GM12878 (cell line): ENCODE measurements around the gene NDUFV2. TPM values are rescaled to one million over a fixed set of nuclear protein-coding genes. Genes with fewer than 3 reads are reported as not detected.

Experiments
- ATAC-seq: fragments of 200-7000 bp; cut with Tn5 transposase; 3 replicates; pipeline ENCODE4 v1.9.1; 2020; ENCODE audit warnings: mild to moderate bottlenecking, moderate library complexity
- BruUV-seq: library from RNA; stranded (reverse); fragments of 400-500 nt; replicated peaks from 2 replicates; lab custom pipeline; 2021; lab: Mats Ljungman, UMichigan
- CTCF ChIA-PET: fragments of 300-600 bp; sonication (Branson Sonifier 250); formaldehyde crosslinking; extraction: SDS; loops from one replicate; lab custom pipeline; 2021; ENCODE audit warnings: inconsistent platforms; lab: Yijun Ruan, JAX
- POLR2A ChIA-PET: fragments of 350-600 bp; formaldehyde crosslinking; extraction: SDS; loops from one replicate; lab custom pipeline; 2021; ENCODE audit warnings: inconsistent platforms; lab: Charles Lee
- RAD21 ChIA-PET: fragments of 300-600 bp; sonication (Branson Sonifier 250); formaldehyde crosslinking; loops from one replicate; lab custom pipeline; 2023; ENCODE audit warnings: antibody characterized with exemption; ENCODE audit not compliant: unreplicated experiment; lab: Charles Lee
- SMC1A ChIA-PET: fragments of 300-600 bp; sonication (Branson Sonifier 250); formaldehyde crosslinking; loops from one replicate; lab custom pipeline; 2023; ENCODE audit not compliant: unreplicated experiment, uncharacterized antibody; lab: Charles Lee
- DNase-seq: peaks from one replicate; pipeline ENCODE4 v3.0.0-alpha.2; 2011; ENCODE audit warnings: low read depth, low spot score
- FAIRE-seq: peaks from 3 replicates; lab custom pipeline; 2011; peaks lifted over from hg19 to GRCh38; lab: Jason Lieb, UNC
- H2AFZ ChIP-seq: 2 replicates; pipeline ENCODE4 v1.6.0; 2011; ENCODE audit warnings: low read depth, low read length, control low read depth; ENCODE audit not compliant: control insufficient read depth
- H3K27ac ChIP-seq: 2 replicates; pipeline ENCODE4 v1.5.1; 2011; ENCODE audit warnings: control low read depth; ENCODE audit not compliant: control insufficient read depth, insufficient read depth
- H3K27me3 ChIP-seq, 2 experiments: replicated peaks in 1 of 2; 2 replicates each; pipeline versions ENCODE4 v1.6.0 to v1.6.1; 2011; ENCODE audit warnings: low read length in 1 of 2; ENCODE audit not compliant: control insufficient read depth in 2 of 2, insufficient read depth in 2 of 2
- H3K36me3 ChIP-seq, 2 experiments: 2 replicates each; pipeline ENCODE4 v1.5.1; 2011; ENCODE audit warnings: low read length in 1 of 2; ENCODE audit not compliant: control insufficient read depth in 2 of 2, insufficient read depth in 2 of 2
- H3K4me1 ChIP-seq: 2 replicates; pipeline ENCODE4 v1.6.1; 2011; ENCODE audit warnings: mild to moderate bottlenecking, low read length, moderate library complexity, mixed read lengths; ENCODE audit not compliant: control insufficient read depth, insufficient read depth
- H3K4me2 ChIP-seq: 2 replicates; pipeline ENCODE4 v1.6.0; 2011; ENCODE audit warnings: control low read depth; ENCODE audit not compliant: control insufficient read depth, insufficient read depth
- H3K4me3 ChIP-seq: fragments of 200-600 bp; sonication (generic); 2 replicates; pipeline ENCODE4 v1.5.1; 2016
- H3K79me2 ChIP-seq: 2 replicates; pipeline ENCODE4 v1.6.0; 2011; ENCODE audit warnings: low read length; ENCODE audit not compliant: control insufficient read depth, insufficient read depth
- H3K9ac ChIP-seq: 2 replicates; pipeline ENCODE4 v1.8.0; 2011; ENCODE audit warnings: low read length, control low read depth, mixed read lengths; ENCODE audit not compliant: control insufficient read depth, insufficient read depth
- H3K9me3 ChIP-seq: replicated peaks from 3 replicates; pipeline ENCODE4 v1.5.1; 2011; ENCODE audit warnings: mild to moderate bottlenecking, low read length; ENCODE audit not compliant: control insufficient read depth, insufficient read depth
- H4K20me1 ChIP-seq: 2 replicates; pipeline ENCODE4 v1.6.0; 2011; ENCODE audit not compliant: control insufficient read depth, insufficient read depth
- ASH2L ChIP-seq: fragments of 300-600, 200-600 bp; sonication (generic); IDR thresholded peaks from 2 replicates; pipeline ENCODE4 v1.6.1; 2017; ENCODE audit warnings: low read depth, mild to moderate bottlenecking, borderline replicate concordance
- ATF7 ChIP-seq: fragments of 450-650 bp; IDR thresholded peaks from 2 replicates; pipeline ENCODE4 v1.6.1; 2016; ENCODE audit warnings: low read depth, mild to moderate bottlenecking
- CBX3 ChIP-seq: fragments of 200-600 bp; sonication (generic); IDR thresholded peaks from 2 replicates; pipeline ENCODE4 v1.6.1; 2016; ENCODE audit warnings: low read depth, borderline replicate concordance
- CHD2 ChIP-seq: IDR thresholded peaks from 2 replicates; pipeline ENCODE4 v1.6.1; 2011; ENCODE audit warnings: low read depth, low read length, improper control_type of control experiment, borderline replicate concordance
- DPF2 ChIP-seq: fragments of 450-650 bp; IDR thresholded peaks from 2 replicates; pipeline ENCODE4 v1.6.1; 2017; ENCODE audit warnings: mild to moderate bottlenecking
- JUNB ChIP-seq: IDR thresholded peaks from 2 replicates; pipeline ENCODE4 v1.6.1; 2016; ENCODE audit warnings: antibody characterized with exemption, mild to moderate bottlenecking
- NBN ChIP-seq: fragments of 450-650 bp; IDR thresholded peaks from 2 replicates; pipeline ENCODE4 v1.6.1; 2016
- NFIC ChIP-seq: IDR thresholded peaks from 2 replicates; pipeline ENCODE4 v1.6.1; 2012; ENCODE audit warnings: low read depth, mild to moderate bottlenecking, inconsistent platforms, low read length, moderate library complexity
- POLR2AphosphoS2 ChIP-seq: IDR thresholded peaks from 2 replicates; pipeline ENCODE4 v1.6.1; 2011; ENCODE audit warnings: low read depth, mild to moderate bottlenecking, low read length, improper control_type of control experiment, moderate library complexity
- TCF12 ChIP-seq: IDR thresholded peaks from 2 replicates; pipeline ENCODE4 v1.6.1; 2011; ENCODE audit warnings: low read depth, mild to moderate bottlenecking, low read length
- YY1 ChIP-seq: IDR thresholded peaks from 2 replicates; pipeline ENCODE4 v1.6.1; 2011; ENCODE audit warnings: low read depth, mild to moderate bottlenecking, low read length
- ZBED1 ChIP-seq: IDR thresholded peaks from 2 replicates; pipeline ENCODE4 v1.6.1; 2016; ENCODE audit warnings: borderline replicate concordance
- ZNF274 ChIP-seq: IDR thresholded peaks from one replicate; pipeline ENCODE4 v1.8.0; 2011; ENCODE audit not compliant: insufficient read length, insufficient read depth
- WGBS: methylation state at CpG from one replicate; pipeline ENCODE4 v1.1.6; 2016; ENCODE audit warnings: low lambda C conversion rate; ENCODE audit not compliant: insufficient replicate concordance, insufficient coverage; ENCODE audit errors: missing lambda C conversion rate; 5-methylcytosine and 5-hydroxymethylcytosine counted together
- in situ Hi-C: fragments of 300-500 bp; cut with MboI; formaldehyde crosslinking; loops from 9 replicates; pipeline ENCODE4 v1.14.3; 2018; ENCODE audit warnings: mixed read lengths
- intact Hi-C: fragments of 100-400 bp; cut with micrococcal nuclease; formaldehyde crosslinking; loops from one replicate; pipeline ENCODE4 v1.14.2; 2022; ENCODE audit not compliant: unreplicated experiment
- polyA plus RNA-seq, 11 experiments: library from polyadenylated mRNA; depleted of rRNA in 4 of 11; unstranded in 6 of 11; stranded (reverse) in 5 of 11; fragments of >200 nt; fragmentation: Nextera tagmentation in 4 of 11; fragmentation: Illumina TruSeq in 1 of 11; extraction: Ambion mirVana in 4 of 11; extraction: Trizol in 1 of 11; gene quantifications; 1 replicate in 1 of 11; 2 replicates in 10 of 11; pipeline versions ENCODE4 v1.2.1 to v1.2.3, GENCODE V29; 2011 to 2016; ENCODE audit warnings: inconsistent platforms in 2 of 11, missing spikeins in 2 of 11, low read depth in 1 of 11
- total RNA-seq, 4 experiments: library from RNA; depleted of rRNA in 3 of 4; stranded (reverse); fragments of >200 nt in 3 of 4; fragmentation: Illumina TruSeq in 1 of 4; extraction: Trizol in 1 of 4; gene quantifications; 2 replicates each; pipeline versions ENCODE4 v1.2.1 to v1.2.3, GENCODE V29; 2013 to 2021
- TF ChIP-seq, protein P1 (sequence below): fragments of 450-650 bp; IDR thresholded peaks from 2 replicates; pipeline ENCODE4 v1.6.1; 2016; ENCODE audit warnings: mild to moderate bottlenecking, moderate library complexity, borderline replicate concordance

Gene NDUFV2
- total and polyA plus RNA-seq, 10 of the 15 experiments (the other 5 are each of a cell fraction or from before 2014, with no cell fraction given), result 236 to 590 (median 321) TPM

DNA sequence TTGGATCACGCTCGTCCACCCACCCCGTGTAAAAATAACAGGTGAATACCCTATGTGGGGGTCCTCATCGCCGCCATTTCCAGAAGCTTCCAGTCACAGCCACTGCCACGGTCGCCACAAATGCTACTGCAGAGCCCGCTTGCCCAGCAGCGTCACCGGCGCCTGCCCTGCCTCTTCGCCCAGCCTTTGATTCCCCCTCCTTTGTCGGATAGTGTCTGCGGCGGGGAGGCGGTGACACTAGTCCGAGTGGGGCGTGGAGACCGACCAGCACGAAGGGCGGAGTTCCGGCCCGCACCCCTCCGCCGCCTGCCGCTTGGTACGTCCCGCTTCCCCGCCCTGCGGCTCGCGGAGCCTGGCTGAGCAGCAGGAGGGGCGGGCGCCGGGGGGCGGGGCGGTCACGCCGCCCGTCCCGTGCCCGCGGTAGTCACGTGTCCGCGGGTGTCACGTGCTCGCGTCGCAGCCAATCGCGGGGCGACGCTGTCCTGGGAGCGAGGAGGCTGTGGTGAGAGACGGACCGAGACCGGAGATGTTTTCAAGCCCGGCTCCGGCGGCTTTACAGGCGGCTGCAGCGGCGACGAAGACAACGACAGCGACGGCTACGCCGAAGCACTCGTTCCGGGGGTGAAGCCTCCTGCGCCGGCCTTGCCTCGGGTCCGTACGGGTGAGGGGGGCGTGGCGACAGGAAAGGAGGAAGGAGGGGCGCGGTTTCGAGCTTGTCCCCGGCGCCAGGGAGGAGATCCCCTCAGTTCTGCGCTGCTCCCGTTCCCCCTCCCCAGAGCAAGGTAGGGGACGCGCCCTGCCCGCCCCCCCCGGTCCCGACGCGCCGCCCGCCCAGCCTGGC is 34.0 kb downstream of the NDUFV2 start, which contains the start of gene ANKRD12 (continued):
- TF ChIP-seq ZNF274, result no peak
- no peak for TF ChIP-seq CBX3
- no peak for TF ChIP-seq TCF12
- TF ChIP-seq CHD2, result peak; percentile 77
- peak; percentile 92 for TF ChIP-seq NBN
- peak; percentile 97 for TF ChIP-seq ATF7
- peak; percentile 30; the same call in 1 of the 2 replicates for TF ChIP-seq POLR2AphosphoS2
- peak; percentile 49 for TF ChIP-seq DPF2

DNA sequence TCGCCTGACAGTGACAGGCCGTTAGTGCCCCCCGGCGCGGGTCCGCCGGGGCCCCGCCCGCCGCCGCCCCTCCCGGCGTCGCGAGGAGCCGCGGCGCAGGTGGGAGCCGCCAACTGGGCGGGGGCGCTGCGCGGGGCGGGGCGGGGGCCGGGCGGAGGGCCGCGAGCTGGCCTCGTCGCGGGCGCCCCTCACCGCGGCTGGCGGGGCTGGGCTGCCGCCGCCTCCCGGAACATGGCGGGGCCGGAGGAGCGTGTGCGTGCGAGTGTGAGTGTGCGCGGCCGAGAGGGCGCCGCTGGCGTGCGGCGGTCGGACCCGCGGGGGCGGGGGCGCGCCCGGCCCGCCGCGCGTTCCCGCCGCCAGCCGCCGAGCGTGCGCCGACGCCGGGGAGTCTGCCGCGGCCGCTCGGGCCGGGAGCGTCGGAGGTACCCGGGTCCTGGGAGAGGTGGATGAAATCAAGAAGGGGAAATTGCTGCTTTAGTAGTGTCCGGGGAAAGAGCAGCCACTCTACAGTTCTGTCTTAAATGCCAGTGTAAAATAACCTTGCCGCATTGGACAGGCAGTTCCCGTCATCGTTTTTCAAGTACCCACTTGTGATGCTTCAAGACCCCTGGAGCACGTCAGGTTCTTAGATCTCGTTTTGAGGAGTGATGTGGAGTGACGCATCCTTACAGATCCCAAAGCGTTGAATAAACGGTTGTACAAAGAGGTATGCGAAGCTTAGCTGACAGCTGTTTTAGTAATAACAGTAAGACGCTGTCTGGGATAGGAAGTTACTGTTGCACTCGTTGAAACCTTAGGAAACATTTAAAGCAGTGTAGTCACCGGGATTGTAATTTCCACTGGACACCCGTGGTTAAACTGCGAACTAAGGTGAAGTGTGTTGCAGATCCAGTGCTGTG is 34.9 kb downstream of the NDUFV2 start:
- H4K20me1 ChIP-seq, result no peaks in the 10 kb centered on the region
- H3K27me3 ChIP-seq, result no peaks in the 10 kb centered on the region
- peak overlapping the region; percentile 73 for H3K27ac ChIP-seq
- peak; percentile 0 for ATAC-seq
- peak overlapping the region; percentile 70 for H3K4me3 ChIP-seq
- no peak for FAIRE-seq
- SMC1A ChIA-PET, result interaction anchor here (0.6 to 11.5 kb wide), 12 partner anchors 10 to 75 kb away, joined by 3 to 137 read pairs (median 13); partner anchors contain the start of gene NDUFV2
- CTCF ChIA-PET, result interaction anchor here (0.8 to 9.9 kb wide), 8 partner anchors 9 to 219 kb away, joined by 3 to 95 read pairs (median 5); partner anchors contain the start of gene NDUFV2
- BruUV-seq, result no TSS peak
- intact Hi-C loops (loop anchor here (2.0 to 5.0 kb wide), 2 partner anchors 35 to 340 kb away; partner anchors contain the start of genes NDUFV2 and RALBP1), in situ Hi-C loops (loop anchor here (5.0 kb wide), 1 partner anchor 65 kb away; no protein-coding TSS in a partner anchor)
- H3K4me2 ChIP-seq, result peak overlapping the region; percentile 97
- H3K79me2 ChIP-seq, result peaks cover 56% of the 10 kb centered on the region
- POLR2A ChIA-PET, result interaction anchor here (0.5 to 8.0 kb wide), 11 partner anchors 9 to 536 kb away, joined by 3 to 85 read pairs (median 4); partner anchors contain the start of gene NDUFV2
- no peaks in the 10 kb centered on the region for H3K9me3 ChIP-seq
- H3K36me3 ChIP-seq, result peaks cover 2 to 9% of the 10 kb centered on the region in 2 experiments; a peak in 3 of 4 replicates
- H3K4me1 ChIP-seq, result peaks cover 7% of the 10 kb centered on the region; the same call in 1 of the 2 replicates
- peak overlapping the region; percentile 3 for H2AFZ ChIP-seq
- peak overlapping the region; percentile 87 for H3K9ac ChIP-seq
- WGBS, result 1% methylated on average over 59 of the region's 95 CpGs
- RAD21 ChIA-PET, result interaction anchor here (0.9 to 6.9 kb wide), 13 partner anchors 9 to 71 kb away, joined by 3 to 73 read pairs (median 4); partner anchors contain the start of gene NDUFV2
- no peak for DNase-seq
- no peak for TF ChIP-seq NFIC
- TF ChIP-seq ZBED1, result no peak
- TF ChIP-seq TCF12, result peak; percentile 48; the same call in 1 of the 2 replicates
- TF ChIP-seq, protein P1, sequence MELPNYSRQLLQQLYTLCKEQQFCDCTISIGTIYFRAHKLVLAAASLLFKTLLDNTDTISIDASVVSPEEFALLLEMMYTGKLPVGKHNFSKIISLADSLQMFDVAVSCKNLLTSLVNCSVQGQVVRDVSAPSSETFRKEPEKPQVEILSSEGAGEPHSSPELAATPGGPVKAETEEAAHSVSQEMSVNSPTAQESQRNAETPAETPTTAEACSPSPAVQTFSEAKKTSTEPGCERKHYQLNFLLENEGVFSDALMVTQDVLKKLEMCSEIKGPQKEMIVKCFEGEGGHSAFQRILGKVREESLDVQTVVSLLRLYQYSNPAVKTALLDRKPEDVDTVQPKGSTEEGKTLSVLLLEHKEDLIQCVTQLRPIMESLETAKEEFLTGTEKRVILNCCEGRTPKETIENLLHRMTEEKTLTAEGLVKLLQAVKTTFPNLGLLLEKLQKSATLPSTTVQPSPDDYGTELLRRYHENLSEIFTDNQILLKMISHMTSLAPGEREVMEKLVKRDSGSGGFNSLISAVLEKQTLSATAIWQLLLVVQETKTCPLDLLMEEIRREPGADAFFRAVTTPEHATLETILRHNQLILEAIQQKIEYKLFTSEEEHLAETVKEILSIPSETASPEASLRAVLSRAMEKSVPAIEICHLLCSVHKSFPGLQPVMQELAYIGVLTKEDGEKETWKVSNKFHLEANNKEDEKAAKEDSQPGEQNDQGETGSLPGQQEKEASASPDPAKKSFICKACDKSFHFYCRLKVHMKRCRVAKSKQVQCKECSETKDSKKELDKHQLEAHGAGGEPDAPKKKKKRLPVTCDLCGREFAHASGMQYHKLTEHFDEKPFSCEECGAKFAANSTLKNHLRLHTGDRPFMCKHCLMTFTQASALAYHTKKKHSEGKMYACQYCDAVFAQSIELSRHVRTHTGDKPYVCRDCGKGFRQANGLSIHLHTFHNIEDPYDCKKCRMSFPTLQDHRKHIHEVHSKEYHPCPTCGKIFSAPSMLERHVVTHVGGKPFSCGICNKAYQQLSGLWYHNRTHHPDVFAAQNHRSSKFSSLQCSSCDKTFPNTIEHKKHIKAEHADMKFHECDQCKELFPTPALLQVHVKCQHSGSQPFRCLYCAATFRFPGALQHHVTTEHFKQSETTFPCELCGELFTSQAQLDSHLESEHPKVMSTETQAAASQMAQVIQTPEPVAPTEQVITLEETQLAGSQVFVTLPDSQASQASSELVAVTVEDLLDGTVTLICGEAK, result peak; percentile 14; the same call in 1 of the 2 replicates
- no peak; the same call in 1 of the 2 replicates for TF ChIP-seq ASH2L
- peak; percentile 88 for TF ChIP-seq YY1
- no peak for TF ChIP-seq JUNB
